GM18502 (cell line): ENCODE results near the gene ZNF516.

Source experiments
- ATAC-seq: cut with Tn5 transposase; IDR thresholded peaks from one replicate; pipeline ENCODE4 v1.9.1; 2021; ENCODE audit warnings: mild to moderate bottlenecking; ENCODE audit not compliant: unreplicated experiment, poor library complexity

ZNF516 gene

GRCh38 chr18:76457475-76457874, 37.6 kb downstream of the ZNF516 start:
- no peak for ATAC-seq

- peak; percentile 57 for ATAC-seq
Observed at GRCh38 chr18:76456823-76457222, 38.2 kb downstream of the ZNF516 start.

GRCh38 chr18:76456018-76456750, 38.9 kb downstream of the ZNF516 start:
- ATAC-seq = peak; percentile 48

- ATAC-seq = no peak
Observed at GRCh38 chr18:76455003-76455676, 39.9 kb downstream of the ZNF516 start.

- ATAC-seq = no peak
Observed at GRCh38 chr18:76454418-76454817, 40.6 kb downstream of the ZNF516 start.

- no peak for ATAC-seq
Observed at GRCh38 chr18:76453932-76454331, 41.1 kb downstream of the ZNF516 start.

- no peak for ATAC-seq
Observed at GRCh38 chr18:76453057-76453561, 41.9 kb downstream of the ZNF516 start.

- no peak for ATAC-seq
Observed at GRCh38 chr18:76452357-76452756, 42.7 kb downstream of the ZNF516 start.

GRCh38 chr18:76451396-76452331, 43.4 kb downstream of the ZNF516 start:
- ATAC-seq = peak; percentile 46

- ATAC-seq = peak; percentile 60
Observed at GRCh38 chr18:76450452-76451395, 44.3 kb downstream of the ZNF516 start.

- no peak for ATAC-seq
Observed at GRCh38 chr18:76449111-76449453, 46.0 kb downstream of the ZNF516 start.

- ATAC-seq = no peak
Observed at GRCh38 chr18:76448256-76449110, 46.6 kb downstream of the ZNF516 start.

- no peak for ATAC-seq
Observed at GRCh38 chr18:76447258-76447890, 47.7 kb downstream of the ZNF516 start.

- ATAC-seq = no peak
Observed at GRCh38 chr18:76446321-76447257, 48.5 kb downstream of the ZNF516 start.

- no peak for ATAC-seq
Observed at GRCh38 chr18:76445741-76446232, 49.3 kb downstream of the ZNF516 start.

GRCh38 chr18:76445275-76445674, 49.8 kb downstream of the ZNF516 start:
- ATAC-seq = no peak
